ENCODE results near the gene FAM53A.
"Not testable (repeated sequence)": the region's sequence is repeated elsewhere in the genome, so short reads cannot be mapped to it uniquely, and the experiment has no call there.

FAM53A gene

DNA sequence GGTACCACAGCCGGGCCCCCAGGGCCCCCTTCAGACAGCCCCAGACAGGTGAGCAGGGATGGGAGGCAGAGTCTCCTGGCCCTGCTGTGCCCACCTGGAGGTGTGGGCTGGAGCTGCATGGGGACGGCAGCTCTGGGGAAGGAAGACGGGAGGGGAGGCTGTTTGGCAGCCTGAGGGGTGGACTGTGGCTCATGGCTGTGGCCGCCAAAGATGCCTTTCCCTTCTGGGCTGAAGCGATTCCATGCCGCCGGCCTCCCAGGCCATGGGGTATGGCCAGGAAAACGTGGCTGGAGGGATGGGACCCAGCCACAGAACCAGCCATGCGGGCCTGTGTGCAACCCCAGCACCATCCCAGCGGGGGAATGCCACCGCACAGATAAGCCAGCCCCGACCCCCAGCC lies 65.7 kb downstream of the FAM53A start:
- DNase-seq, result no peak

DNA sequence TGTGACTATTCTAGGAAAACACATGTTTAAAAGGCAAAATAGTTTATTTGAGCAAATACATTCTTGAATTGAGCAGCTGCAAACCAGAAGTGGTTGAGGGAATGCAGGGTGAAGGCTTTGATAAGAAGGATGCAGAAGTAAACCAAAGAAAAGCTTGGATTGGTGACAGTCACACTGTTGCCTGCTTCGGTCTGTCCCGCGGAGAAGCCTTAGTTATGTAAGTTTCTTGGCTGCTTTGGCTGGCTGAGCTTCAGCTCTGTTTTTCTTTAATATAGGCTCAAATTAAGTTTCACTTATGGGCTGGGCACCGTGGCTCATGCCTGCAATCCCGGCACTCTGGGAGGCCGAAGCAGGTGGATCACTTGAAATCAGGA lies 67.6 kb downstream of the FAM53A start:
- DNase-seq, result no peak

DNA sequence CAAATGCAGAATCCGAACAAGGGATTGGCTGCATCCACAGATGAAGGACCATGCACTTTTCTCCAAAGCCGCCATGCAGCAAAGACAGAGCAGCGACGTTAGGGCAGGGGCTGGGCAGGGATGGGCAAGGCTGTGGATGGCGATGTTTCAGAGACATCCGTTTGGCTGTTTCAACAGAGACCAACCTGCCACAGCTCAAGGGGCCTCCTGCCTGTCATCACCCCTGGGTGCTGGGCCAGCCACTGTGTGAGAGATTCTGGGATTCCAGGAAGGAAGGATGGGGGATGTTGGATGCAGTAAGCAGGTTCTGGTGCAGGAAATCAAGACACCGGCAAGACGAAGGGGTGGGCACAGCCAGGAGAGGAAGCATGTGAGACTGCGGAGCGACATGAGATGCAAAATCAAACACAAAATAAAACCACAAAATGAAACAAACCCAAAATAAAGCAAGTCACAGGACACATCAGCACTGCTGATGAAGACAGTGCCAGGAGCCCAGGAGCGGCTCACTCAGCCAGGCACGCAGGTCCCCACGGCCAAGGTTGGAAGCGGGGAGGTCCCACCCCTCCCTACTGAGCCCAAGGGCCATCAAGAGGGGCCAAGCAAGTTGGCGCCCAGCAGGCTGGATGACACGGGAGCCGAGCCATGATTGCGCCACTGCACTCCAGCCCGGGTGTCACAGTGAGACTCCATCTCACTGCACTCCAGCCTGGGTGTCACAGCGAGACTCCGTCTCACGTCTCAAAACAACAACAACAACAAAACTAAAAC lies 68.1 kb downstream of the FAM53A start:
- DNase-seq, result peak in 1 of 2 donors; percentile 12

DNA sequence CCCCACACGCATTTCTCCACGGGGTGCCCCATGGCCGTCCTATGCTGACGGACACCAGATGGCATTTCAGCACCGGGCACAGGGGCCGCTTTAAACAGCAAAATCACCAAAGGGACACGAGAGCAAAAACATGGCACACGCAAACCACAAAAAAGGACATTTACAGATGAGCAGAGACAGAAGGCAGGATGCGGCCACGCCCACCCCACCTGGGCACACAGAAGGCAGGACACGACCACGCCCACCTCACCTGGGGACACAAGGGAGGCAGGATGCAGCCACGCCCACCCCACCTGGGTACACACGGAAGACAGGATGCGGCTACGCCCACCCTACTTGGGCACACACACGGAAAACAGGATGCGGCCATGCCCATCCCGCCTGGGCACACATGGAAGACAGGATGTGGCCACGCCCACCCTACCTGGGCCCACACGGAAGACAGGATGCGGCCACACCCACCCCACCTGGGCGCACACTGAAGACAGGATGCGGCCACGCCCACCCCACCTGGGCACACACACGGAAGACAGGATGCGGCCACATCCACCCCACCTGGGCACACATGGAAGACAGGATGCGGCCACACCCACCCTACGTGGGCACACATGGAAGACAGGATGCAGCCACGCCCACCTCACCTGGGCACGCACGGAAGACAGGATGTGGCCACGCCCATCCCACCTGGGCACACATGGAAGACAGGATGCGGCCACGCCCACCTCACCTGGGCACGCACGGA lies 69.1 kb downstream of the FAM53A start:
- peak in 1 of 2 donors; percentile 35 for DNase-seq

DNA sequence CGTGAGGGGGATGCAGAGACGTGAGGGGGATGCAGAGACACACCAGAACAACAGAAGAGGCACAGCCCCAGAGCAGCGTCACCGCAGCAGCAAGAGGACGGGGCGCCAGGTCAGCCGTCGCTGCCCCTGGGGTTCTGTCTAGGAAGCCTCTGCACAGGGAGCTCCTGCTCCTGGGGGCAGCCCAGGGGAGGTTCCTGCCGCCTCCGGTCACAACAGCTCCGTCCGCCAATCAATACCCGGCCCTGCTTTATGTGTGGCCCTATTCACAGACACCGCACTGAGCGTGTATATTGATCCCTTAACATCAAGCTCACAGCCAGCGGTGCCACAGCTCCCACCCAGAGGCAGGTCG lies 69.6 kb downstream of the FAM53A start:
- no peak for DNase-seq

DNA sequence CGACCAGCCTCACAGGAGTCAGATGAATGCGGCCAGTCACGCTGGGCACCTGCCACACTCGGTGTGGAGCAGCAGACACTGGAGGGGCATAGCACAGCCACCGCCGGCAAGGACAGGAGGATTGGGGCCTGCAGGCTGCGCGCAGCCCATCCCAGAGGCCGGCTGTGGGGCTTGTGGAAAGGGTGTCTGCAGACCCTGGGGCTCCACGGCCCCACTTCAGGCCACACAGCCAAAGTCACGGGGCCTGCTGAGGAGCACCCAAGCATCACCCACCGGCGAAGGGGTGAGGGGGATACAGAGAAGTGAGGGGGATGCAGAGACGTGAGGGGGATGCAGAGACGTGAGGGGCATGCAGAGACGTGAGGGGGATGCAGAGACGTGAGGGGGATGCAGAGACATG lies 70.1 kb downstream of the FAM53A start:
- DNase-seq, result no peak

DNA sequence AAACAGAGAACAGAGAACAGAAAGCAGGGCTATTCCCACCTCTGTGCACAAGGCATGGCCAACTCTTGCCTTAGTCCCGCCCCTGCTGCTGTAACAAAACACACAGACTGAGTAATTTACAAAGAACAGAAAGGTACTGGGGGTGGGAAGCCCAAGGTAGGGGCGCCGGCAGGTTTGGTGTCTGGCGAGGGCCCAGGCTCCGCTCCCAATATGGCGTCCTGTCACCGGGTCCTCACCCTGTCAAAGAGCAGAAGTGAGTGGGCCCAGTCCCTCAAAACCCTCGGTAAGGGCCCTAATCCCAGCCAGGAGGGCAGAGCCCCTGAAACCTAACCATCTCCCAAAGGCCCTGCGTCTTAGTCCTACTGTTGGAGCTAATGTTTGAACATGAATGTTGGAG lies 71.0 kb downstream of the FAM53A start:
- DNase-seq, result no peak

DNA sequence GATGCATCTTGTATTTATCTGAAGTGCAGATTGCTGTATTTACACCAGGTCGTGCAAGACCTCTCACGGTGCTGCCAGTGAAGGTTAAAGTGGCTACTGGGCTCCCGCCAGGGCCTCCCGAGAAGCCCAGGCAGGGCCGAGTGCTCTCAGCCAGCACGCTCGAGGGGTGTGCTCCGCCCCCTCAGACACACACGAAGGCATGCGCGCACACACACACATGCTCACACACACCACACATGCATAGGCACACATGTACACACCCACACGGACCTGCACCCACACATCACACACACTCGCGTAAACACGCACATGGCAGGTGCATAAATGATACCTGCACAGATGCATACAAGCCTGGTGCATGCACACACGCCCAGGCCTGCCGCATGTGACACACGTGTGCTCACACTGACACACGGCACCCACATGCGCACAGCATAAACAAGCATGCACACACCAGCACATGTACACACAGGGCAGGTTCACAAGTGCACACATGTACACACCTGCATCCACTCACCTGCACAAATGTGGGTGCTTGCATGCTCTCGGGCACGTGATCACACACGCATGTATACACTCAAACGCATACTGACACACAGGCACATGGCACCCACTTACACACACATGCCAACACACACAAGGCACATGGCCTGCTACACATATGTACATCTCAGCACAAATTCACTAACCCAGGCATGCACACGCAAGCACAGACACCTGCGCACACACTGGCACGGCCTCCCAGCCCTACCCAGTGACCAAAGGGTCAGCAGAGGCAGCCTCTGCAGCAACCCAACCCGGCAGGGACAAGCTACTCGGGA lies 71.6 kb downstream of the FAM53A start:
- no peak for DNase-seq

DNA sequence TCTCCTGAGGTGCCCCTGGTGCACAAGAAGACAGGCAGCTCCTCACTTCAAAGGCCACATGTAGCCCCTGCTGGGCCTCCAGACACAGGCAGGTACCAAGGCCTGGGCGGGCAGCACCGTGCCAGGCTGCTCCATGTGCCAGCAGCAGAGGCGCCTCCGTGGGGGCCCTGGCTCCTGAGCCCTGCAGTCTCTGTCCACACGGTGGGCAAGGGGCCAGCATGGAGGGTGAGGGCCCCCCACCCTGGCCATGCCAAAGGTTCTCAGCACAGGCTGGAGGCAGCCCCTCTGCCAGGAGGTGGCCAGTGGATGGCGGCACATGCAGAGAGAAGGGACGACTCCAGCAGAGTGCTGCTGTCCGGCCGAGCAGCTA lies 72.6 kb downstream of the FAM53A start:
- no peak for DNase-seq

DNA sequence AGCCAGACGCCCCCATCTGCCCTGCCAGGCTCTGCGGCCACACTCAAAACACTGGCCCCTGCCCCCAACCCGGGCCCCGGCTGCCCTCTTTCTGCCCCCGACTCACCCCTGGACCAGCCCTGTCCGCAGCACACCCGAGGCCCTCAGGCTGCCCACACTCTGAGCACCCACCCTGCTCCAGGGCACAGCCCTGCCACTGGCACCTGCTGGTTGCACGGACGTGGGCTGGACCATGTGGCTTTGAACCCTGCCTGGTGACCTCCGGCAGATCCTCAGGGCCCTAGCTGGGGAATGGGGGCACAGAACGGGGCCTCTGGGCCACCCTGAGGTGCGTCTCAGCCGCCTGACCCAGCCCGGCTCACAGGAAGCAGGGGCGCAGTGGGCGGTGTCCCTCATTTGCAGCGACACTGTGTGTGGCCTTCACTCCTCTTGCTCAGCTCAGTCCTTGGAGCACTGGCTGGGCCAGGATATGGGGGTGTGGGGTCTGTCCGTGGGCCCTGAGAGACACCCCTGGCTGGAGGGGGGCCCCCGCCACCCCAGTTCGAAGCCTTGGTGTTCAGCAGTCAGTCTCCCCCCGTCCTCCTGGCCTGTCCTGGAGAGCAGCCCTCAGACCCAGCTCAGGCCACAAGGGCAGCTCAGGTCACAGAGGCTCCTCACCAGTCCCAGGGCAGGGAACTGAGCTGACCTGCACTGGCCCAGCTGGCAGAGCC lies 73.2 kb downstream of the FAM53A start:
- no peak for DNase-seq

DNA sequence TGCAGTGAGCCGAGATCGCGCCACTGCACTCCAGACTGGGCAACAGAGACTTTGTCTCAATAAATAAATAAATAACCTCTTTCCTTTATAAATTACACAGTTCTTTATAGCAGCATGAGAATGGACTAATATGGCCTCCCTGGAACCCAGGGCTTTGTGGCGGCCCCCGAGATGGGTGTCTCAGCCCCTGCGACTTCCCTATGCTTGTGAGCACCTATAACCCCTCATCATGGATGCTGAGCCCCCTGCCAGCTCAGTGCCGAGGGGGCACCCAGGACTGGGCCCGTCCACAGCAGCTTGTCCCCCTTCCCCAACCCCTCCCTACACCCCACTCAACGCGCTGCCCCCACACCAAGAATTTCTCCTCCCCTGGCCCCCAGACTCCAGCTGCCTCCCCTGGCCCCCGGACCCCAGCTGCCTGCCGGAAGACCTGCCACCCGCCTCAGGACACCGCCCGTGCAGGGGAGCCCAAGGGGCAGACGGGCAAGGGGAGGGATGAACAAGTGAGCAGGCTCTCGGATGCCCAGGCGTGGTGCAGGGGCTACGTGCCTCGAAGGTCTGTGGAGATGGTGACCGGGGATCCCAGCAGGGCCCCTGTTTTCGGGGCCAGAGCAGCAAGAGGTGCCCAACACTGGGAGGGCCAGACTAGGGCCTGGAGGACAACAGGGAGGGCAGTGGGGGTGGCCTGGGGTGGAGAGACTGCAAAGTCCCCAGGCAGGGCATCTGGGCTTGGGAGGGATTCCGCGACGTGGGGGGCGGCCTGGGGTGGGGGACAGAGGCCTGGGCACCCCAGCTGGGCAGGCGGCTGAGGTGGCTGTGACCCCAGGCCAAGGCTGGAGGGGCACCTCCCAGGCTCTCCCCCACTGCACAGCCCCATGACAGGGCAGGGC lies 74.0 kb downstream of the FAM53A start:
- DNase-seq, result no peak

DNA sequence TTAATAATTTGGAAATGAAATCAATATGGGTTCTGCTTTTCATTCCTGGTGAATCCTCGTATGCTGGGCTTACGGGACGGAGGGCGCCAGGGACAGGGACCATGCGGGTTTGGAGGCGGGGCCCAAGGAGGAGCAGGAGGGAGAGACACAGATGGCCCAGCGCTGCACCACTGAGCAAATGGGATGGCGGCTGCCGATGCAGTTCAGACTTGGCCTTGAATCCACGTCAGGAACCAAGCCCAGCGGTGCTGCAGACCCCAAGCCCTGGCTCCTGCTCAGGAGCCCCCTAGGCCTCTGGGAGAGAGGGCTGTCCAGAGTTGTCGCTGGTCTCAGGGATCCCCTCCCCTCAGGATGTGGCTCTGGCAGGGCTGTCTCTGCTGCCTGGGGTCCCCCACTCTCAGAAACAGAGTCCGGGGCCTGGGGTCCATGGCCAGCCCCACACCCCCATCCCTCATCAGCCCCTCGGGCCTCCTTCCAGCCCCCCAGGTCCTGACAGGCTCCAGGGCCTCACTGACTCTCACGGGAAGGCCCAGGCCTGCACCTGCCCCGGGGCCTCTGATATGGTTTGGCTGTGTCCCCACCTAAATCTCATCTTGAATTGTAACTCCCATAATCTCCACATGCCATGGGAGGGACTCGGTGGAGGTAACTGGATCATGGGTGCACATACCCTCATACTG lies 75.2 kb downstream of the FAM53A start:
- no peak for DNase-seq

DNA sequence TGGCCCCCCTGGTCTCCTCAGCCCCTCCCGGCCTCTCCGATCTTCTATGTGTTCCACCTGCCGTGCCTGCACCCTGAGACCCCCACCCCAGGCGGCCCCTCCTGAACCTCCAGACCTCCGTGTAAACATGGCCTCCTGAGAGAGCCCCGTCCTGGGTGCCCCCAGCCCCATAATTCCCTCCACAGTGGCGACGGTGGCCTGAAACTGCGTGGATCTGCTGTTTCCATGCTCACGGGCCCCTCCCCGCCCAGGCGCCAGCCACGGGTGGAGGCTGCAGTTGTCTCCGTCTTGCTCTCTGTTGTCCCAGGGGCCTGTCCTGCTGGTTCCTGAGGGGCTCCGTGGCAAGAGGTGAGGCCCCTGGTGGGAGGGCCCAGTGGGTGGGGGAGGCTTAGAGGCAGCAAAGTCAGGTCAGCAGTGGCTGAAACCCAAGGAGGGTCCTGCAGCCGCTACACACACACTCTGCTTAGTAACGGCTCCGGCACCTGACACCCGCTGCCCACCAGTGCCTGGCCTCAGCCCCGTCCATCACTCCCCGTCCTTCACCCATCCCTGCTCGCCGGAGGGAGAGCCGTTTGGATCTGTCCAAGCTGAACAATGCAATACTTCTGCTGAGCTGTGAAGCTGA lies 75.8 kb downstream of the FAM53A start:
- DNase-seq, result no peak

DNA sequence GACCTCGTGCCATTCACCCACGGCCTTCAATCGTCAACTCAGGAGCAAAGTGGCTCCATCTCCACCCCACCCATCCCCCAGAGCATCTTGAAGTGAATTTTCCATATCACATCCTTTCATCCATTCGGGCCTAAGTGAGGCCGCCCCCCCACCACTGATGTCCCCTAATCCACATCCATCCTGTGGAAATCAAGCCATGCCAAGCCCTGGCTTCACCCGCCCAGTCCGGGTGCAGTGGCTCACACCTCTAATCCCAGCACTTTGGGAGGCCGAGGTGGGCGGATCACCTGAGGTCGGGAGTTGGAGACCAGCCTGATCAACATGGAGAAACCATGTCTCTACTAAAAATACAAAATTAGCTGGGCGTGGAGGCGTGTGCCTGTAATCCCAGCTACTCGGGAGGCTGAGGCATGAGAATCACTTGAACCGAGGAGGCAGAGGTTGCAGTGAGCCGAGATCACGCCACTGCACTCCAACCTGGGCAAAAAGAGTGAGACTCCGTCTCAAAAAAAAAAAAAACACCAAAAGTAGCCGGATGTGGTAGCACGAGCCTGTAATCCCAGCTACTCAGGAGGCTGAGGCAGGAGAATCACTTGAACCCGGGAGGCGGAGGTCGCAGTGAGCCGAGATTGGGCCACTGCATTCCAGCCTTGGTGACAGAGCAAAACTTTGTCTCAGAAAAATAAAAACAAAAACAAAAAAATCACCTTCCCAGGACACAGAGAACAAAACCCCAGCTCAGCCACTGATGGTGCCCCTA lies 76.5 kb downstream of the FAM53A start:
- not testable (repeated sequence) for DNase-seq

DNA sequence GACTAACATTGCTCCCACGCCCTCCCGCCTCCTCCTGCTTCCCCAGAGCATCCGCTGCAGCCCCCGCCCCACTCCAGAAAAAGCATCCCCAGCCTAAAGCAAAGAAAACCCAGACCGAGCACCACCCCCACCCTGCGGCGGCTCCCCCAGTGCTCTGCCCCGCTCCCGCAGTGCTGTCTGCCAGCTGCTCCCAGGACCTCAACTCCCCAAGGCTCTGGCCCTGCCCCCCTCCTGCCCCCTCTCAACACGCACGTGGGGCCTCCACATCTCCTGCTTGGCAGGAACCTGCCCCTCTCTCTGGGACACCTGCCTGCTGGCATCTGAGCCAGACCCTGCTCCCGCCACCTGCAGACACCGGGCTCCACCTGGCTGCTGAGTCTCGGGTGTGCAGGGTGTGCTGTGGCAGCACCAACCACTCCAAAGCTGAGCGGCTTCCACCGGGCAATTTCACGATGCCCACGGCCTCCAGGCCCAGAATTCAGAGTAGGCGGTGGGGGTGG lies 79.4 kb downstream of the FAM53A start:
- DNase-seq, result peak; percentile 61 to 78

DNA sequence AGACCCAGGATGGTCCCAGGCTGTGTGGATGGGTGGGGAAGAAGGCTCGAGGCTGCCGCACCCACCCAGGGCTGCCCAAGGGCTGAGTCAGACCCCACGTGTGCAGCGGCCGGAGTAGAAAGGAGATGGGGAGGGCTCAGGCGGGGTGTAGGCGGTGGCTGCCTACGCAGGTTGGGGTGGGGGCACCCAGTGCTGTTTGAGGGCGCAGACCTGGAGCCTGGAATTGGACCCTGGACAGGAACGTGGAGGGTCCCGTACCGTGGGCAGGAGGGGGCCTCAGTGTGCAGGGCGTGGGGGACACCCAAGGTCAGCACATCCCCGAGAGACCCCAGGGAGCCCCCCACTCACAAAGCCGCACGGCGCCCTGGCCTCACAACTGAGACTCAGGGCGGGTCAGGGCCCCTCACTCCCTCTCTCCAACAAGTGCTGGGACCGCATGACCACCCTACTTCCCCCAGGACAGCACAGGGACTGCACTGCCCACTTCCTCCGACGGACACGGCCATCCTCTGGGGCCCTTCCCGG lies 79.9 kb downstream of the FAM53A start:
- DNase-seq, result no peak

DNA sequence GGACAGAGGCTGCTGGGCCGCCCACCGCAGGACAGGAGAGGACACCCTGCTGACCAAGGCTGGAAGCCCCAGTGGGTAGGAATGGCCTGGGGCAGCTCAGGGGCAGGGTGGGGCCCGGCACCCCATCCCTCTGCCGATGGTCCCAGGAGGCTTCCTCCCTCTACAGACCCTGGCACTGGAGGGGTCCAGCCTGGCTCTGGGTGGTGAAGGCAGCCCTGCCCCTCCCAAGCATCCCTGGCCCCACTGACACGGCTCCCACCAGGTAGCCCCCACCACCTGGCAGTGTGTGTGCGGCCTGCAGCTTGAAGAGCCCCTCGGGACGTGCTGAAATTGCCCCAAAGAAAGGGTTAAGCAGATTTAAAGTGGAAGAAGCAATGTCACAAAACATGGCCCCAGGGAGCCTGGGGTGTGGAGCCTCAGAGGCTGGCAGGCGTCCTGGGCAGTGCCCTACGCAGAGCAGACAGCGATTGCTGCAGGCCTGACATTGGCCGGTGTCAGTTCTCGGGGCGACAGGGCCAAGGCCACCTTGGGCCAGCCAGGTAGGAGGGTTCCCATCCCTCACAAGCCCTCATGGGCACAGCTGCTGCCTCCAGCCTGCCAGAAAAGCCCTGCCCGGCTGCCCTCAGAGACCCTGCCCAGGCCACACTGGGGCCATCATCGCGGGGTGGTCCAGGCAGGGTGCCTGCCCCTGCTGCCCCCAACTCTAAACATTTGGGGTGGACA lies 80.5 kb downstream of the FAM53A start:
- no peak for DNase-seq

DNA sequence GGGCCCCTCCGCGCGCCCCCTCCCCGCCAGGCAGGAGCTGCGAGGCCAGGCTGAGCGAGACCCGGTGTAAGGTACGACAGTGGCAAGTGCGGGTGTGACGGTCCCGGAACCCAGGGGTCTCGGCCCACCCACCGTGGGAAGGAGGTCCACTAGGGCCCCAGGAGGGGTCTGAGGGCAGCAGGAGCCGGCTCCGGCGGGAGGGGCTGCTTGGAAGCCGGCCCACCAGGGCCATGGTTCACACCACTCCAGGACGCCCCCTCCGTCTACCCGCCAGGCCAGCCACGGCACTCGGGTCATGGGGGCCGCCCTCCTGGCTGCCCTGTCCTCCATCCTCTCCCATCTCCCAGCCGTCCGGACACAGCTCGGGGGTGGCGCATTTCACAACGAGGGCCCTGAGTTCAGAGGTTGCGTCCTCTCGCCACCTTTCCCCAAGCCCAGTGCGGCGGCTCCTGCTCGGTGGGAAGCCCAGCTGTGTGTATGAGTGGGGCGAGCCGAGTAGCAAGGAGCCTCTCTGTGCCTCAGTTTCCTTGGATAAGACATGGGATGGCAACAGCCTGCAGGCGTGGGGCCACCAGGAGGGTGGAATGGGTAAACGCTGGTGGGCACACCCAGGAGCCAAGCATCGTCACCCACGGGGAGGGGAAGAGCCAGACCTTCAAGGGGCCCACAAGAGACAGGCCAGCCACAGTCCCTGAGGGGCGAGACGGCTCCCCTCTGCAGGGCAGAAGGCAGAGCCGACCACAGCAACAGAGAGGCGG lies 81.3 kb downstream of the FAM53A start:
- no peak for DNase-seq
